Tibial nerve (tissue), 3 donors: ENCODE measurements around the gene CASKIN1.

ENCODE experiments used
- CTCF ChIP-seq, 5 experiments: fragments of 200-600 bp in 3 of 5; fragments of 450-650 bp in 2 of 5; sonication (generic) in 3 of 5; IDR thresholded peaks; one replicate each; pipeline ENCODE4 v1.5.1; 2016 to 2019; ENCODE audit warnings: antibody characterized with exemption in 5 of 5, mild to moderate bottlenecking in 3 of 5, moderate library complexity in 2 of 5
- POLR2A ChIP-seq, 2 donors: fragments of 450-650 bp; IDR thresholded peaks; one replicate each; pipeline ENCODE4 v1.6.1; 2017; ENCODE audit warnings: antibody characterized with exemption in 2 of 2, mild to moderate bottlenecking in 2 of 2, moderate library complexity in 2 of 2

DNA sequence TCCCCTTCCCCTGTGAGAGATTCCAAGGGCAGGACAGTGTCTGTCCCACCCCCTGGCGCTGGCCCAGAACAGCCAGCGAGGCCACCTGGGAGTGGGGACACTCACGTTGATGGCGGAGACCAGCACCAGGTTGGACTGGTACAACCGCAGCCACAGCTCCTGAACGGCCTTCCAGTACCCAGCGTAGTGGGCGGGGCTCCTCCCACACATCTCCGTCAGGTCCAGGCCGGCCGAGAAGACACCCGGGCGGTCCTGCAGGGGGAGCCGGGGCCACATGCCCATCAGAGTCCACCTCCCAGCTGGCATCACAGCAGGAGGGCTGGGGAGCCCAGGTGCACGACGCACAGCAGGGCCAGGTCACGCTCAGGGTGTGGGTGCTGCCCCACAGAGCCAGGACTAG, 47.9 kb upstream of the CASKIN1 start:
- TF ChIP-seq CTCF (IDR thresholded peaks at IDR 0.05), result no peak
- no peak for TF ChIP-seq POLR2A (IDR thresholded peaks at IDR 0.05)
